Fibroblast of lung (primary cell): ENCODE measurements around the gene KMT2B.

Source experiments
- CTCF ChIP-seq, 2 donors: IDR thresholded peaks in 1 of 2; conservative IDR thresholded peaks in 1 of 2; 1 replicate in 1 of 2; 2 replicates in 1 of 2; pipeline ENCODE4 v1.5.1; 2011 to 2012; ENCODE audit warnings: low read length in 2 of 2, control low read depth in 1 of 2, inconsistent platforms in 1 of 2, low read depth in 1 of 2, mild to moderate bottlenecking in 1 of 2
- EZH2 ChIP-seq: IDR thresholded peaks from 2 replicates; pipeline ENCODE4 v1.5.1; 2012; ENCODE audit warnings: low read length, control low read depth, mild to moderate bottlenecking; ENCODE audit errors: missing control alignments

- TF ChIP-seq CTCF (conservative IDR thresholded peaks at IDR 0.05 in 1 of 2, IDR thresholded peaks at IDR 0.05 in 1 of 2; ENCODE audit: low read depth in 1 of 2, low read length in 2 of 2) = no peak
- TF ChIP-seq EZH2 = no peak
These were observed 6.8 kb downstream of the KMT2B start for GRCh38 chr19:35724560-35724959.
